ENCODE results near the gene CDRT4.

CDRT4 gene

DNA sequence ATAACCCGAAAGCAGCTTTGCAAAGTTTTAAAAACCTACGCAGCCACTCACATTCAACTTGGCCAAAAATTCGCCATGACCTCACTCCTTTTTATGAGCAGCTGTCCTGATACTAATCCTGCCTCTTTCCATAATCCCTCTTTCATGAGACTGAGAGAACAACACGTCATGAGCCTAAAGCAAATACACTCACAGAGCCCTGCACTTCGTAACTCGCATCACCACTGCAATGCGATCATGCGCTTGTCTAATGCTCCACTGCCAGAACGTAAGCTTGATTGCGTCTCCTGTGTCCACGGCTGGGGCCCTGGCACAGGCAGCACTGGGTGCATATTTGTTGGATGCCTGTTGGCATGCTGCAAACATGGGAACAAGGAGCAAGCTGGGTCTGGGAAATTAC, 36.2 kb downstream of the CDRT4 start:
- no peak for DNase-seq

DNA sequence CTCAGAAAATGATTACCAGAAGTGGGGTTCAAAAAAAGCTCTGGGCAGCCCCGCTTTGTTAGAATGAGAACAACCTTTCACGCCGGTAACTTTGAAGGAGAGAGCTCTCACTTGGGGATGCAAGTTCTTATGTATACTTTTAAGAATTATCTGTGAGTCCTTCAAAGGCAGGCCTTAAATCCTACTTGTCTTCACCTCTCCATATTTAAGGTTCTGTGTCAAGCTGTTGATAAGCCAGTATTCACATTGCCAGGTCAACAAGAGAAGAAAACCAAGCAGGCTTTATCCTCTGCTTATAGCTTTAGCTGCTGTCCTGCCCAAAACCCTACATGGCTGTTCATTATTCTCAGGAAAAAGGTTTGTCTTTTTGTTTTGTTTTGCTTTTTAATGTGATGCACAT, 42.9 kb downstream of the CDRT4 start:
- no peak for DNase-seq

DNA sequence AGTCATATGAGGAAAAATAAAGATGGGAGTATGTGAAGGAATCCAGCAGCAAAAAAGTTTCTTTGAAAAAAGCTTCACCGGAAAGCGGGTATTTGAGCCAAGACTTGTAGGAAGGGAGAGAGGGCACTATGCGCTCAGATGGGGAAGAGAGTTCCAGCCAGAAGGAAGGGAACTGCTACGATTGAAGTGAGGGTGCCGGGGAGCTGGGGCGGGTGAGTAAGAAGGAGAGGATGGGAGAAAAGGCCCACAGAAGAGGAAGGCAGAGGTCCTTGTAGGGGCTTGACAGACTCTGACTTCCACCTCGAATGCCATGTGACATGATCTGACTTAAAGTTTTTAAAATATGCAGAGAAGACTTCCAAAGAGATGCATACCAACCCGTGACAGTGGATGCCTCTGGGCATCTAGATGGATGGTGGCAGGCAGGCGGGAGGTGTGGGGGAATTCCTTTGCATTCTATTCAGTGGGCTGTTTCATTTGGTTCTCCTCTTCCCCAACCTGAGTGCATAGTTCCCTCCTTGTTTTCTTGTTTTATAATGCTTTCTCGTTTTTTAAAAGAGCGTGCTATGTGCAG, 44.9 kb downstream of the CDRT4 start:
- DNase-seq, result no peak

DNA sequence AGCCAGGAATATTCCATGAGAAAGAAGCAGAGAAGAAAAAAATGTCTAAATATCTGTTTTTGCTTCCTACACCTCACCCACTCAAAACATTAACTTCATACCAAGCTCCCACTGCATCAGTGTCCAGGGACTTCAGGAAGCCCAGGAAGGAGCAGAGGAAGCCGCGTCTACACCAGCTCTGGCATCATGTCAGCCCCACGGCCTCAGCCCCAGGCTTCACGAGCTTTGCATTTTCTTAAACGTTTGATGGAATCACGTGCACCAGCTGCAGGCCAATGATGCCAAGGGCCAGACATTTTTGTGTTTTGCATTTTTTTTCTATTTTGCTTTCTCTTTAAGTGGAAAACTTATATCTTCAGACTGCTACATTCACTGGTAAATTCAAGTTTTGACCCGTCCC, 48.6 kb downstream of the CDRT4 start:
- DNase-seq, result no peak

DNA sequence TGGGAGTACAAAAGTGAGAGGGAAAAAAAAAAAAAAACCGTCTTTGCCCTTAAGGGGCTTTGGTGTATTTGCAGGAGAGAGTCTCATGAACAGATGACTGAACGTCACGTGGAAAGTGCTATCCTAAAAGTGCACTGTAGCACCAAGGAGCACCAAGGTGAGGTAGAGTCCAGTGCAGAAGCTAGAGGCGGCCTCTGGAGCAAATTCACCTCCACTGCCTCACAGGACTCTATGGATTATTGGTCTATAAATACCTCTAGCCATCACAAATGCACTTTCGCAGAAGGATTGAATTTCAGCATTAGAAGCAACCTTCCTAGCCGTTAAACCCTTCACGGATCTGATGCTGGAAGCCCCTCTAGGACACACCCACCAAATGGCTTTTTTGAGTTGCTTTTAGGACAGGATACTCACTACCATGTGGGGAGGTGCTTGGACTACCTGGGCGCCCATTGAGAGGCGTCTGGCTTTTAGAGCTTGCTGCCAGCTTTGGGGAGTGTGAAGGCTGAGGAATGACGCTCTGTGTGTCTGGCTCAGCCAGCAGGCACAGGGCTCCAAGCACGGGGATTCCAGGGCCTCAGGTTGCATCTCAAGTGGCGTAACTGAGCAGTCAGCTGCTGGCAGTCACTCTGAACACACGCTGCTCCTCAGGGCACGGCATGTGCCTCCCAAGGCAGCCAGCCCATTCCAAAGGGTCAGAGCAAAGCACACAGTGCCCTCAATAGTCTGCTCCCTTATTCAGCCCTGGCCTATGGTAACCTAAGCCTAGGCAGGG, 52.7 kb downstream of the CDRT4 start:
- no peak for DNase-seq

DNA sequence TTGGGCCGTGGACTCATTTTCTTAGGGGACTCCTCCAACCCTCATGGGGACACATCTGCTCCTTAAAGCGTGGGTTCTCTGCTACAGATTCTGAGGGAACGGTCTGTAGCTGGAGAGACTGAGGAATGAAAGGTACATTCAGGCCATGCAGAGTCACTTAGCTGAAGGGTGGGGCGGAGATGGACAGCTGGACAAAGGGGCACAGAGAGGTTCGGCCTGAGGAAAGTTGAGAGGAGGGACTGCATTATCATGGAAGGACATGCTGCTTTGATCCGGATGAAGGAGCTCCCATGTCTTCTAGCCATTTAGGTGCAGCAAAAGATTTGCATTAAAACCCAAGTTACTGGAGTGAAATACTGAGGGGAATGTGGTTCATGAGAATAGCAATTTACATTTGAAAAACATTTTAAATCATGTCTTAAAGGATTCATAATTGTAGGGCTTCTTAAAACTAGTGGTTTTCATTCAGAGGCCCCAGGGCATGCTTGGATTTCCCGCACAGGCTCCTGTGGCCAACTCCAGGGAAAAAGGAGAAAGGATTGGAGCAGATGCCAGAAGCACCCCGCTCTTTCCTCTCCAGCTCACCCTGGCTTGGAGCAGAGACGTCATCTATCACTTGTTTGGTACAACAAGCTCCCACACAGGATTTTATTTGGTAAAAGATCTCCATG, 54.2 kb downstream of the CDRT4 start:
- no peak for DNase-seq

DNA sequence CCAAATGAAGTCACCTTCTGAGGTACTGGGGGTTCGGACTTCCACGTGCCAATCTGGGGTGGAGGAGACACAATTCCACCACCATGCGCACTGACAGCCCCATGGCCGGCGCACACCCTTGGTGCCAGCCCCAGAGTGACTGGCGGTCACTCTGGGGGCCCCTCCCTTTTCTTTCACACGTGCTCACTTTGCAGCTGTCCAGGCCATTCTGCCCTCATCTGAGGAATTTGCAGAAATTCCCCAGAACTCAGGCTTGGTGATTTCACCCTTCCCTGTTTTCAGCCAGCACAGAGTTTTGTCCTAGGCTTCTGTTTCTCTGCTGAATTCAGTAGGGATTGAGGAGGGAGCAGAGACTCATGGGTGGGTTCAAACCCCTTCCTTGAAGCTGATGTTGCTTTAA, 54.8 kb downstream of the CDRT4 start:
- peak; percentile 20 to 36 (median 33) for DNase-seq

DNA sequence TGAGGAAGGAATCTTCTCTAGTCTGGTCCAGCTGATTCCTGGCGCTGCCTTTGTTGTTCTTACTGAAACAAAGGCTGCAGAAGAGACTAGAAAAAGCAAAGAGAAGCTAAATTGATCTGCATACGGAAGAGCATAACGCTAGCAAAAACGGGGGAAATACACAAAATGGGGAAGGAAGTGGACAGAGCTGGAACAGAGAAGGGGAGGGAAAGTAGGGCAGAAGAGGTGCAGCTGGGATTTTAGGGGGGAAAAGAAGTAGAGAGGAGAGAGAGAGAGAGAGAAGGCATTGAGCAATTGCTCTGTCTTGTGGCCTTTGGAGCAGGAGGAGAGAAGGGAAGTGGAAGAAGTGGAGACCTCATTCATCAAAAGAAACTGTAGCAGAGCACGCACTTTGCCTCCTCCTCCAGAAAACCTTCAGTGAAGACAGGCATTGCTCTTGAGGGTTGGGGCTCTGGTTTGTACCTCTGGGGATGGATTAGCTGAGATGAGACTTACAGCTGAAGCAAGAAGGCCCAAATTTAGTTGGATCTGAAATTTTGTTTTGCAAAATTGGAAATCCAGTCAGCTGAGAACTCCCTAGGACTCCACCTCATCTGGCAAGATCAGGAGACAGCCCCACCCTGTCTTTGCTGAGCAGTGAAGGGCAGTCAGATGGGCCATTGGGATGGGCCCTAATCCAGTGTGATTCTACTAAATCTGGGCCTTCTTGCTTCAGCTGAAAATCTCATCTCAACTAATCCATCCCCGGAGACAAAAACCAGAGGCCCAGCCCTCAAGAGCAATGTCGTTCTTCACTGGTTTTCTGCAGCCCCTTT, 55.8 kb downstream of the CDRT4 start:
- DNase-seq, result peak; percentile 36 to 47 (median 43)

DNA sequence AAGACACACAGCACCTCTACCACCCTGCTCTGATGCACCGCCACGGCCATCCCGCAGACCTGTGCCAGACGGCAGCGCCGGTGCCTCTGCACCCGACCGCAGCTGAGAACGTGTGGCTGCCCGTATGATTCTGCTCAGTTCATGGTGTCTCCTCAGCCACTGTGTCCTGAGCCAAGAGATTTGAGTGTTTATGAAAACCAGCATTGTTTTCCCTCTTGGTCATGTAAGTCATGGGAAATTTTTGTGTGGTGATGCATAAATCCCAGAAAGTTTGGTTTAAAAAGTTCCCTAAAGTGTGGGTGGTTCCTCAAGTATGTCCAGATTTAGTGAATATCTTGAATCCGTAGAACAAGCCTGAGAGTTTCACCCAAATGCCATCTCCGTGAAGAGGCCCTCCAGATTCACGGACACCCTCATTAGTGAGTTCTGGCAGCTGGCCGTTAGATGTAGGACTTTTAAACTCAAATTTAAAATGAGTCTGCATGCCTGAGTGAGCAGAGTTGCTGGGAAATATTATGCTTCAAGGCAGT, 57.6 kb downstream of the CDRT4 start:
- peak in 2 of 3 donors; percentile 29 to 46 for DNase-seq

DNA sequence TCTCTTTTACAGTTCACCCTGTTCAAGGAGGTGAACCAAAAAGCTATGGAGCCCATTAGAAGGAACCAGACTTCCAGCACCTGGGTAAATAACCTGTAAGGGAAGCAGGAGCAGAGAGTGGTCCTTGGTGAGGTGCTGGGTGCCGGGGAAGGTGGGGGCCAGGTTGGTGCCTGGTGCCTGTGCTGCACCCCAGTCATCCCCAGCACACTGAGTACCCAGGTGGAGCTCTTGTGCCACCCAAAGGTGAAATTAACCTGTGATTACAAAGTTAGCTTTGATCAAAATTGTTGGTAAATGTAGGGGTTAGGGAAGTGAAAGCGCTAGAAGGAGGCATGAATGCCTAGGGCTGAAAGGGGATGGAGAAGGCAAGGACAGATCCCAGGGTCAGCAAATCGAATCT, 58.6 kb downstream of the CDRT4 start:
- no peak for DNase-seq

DNA sequence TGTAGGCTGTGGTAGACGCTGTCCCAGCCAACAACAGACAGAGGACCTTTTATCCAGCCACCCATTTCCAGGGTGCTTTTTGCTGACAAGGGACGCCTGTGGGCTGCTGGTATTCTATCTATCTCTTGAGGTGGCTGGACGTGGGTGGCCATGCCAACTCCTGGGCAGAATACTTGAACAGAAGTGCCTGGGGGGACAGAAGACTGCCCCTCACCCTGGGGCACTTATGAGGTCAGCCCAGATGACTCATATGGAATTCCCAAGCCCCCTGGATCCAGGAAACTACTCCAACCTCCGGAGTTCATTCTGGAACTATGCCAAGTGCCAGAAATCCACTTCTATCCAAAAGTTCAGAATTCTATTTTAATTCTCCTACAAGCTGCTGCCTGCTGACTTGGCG, 61.3 kb downstream of the CDRT4 start:
- DNase-seq, result no peak

DNA sequence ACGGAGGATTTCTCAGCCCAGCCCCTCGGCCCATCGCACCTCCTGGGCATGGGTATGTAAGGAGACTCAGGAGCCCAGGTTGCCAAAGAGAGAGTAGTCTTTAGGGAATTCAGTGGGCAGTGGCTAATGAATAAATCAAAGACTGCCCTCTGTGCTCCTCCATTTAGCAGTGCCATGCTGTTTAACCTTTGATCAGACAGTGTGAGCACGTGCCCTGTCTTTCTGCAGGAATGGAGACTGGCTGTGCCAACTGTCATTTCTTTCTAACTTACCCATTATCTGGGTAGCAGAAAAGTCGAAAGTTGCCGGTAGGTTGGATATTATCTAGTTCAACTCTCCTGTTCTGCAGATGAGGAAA, 62.4 kb downstream of the CDRT4 start:
- no peak for DNase-seq

DNA sequence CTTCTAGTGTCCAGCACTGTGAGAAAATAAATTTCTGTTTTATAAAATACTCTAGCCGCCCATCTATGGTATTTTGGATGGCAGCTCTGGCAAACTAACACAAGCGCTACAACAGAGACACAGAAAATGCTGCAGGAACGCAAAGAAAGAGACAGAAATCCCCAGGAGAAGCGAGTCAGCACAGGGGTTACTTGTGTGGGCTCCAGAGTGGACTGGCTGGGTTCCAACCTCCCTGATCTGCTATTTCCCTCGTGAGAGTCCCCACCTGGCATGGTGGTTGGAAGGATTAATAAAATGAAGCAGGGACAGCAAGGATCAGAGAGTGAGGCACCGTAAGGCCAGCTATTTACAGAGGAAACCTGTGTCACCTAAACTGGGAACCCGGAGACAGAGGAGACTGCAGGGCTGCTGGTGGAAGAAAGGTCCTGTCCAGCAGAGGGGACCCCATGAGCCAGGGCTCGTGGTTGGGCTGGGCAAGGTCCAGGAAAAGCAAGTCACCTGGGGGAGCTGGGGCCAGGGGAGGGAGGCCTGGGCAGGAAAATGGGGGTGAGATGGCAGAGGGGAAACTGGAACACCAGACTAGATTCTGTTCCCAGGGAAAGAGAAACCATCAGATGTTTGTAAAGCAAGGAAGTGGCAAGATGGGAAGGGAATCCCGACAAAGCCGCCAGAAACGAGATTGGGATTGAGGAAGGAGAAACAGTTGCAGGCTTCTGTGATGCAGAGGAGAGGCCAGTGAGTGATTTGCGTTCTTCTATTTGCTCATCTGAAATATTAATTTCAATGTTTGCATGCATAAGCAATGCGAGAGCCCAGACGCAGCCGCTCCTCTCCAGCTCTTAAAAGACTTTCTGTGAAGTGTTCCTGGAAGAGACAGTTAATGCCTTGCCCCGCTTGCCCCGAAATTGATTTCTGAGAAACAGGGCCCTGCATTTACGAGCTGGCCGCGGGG, 63.0 kb downstream of the CDRT4 start:
- DNase-seq, result no peak

DNA sequence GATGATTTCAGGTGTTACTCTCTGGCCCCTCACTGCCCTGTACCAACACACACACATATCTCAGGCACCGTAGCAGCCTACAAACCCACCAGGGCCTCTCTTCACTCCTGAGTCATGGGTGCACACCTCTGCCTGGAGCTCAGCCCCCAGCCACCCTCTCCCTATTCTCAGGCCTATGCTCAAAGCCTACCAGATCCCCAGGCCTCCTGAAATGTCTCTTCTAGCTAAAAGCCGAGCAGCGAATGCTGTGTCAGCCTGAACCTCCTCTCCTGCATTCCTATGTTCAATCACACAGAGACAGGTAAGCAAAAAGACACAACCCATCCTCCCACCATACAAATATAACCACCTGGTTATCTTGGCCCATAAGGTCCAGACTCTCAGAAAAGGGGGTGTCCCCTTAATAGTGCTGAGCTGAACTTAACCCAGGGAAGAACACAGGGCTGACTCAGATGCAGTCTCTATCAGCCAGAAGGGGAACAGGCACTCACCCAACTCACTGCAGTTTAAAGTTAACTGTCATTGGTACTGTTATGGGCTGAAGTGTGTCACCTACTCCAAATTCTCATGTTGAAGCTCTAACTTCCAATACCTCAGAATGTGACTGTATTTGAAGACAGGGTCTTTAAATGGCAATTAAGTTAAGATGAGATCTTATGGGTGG, 64.0 kb downstream of the CDRT4 start:
- DNase-seq, result peak; percentile 20 to 31 (median 24)

DNA sequence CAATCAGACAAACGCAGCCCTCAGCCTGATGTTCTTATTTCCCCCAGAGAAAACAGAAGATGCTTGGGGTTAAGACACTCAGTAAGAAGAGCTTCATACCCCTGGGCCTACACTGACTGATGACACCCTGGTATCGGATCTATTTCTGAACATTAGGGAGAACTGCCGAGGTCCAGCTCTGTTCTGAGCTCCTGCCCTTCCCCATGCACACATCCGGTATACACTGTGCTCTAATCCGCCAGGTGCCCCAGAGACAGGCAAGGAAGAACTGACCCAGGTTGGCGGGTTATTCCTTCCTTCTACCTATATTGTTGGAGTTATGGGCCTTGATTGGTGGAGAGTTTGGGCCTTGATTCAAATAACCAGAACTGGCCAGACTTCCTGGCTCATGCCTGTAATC, 68.0 kb downstream of the CDRT4 start:
- DNase-seq, result no peak

DNA sequence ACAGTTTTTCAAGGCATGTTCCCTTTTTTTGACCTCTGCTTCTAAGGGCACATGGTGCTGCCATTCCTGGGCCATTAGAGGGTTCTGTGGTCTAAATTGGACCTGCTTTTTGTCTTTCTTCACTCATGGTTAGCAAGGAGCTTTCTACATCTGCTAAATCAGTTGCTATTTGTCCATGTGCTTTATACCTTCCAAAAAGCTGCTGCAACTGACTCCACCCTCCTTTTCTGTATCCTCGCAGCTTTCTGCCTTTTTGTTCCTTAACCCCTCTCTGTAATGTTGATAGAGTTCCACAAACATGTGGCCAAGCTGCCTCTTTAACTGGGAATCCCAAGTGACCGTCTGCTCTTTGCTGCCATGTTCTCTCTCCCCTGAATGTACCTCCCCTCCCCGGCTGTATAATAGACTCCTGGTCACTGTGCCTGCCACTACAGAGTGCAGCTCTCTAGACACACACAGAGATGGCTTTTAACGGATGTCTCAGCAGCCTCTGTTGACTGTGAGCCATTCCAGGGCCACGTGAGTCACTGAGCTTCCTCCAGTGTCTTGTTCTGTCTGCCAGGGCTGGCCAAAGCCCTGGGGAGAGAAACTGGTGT, 68.6 kb downstream of the CDRT4 start:
- DNase-seq, result peak in 2 of 3 donors; percentile 22

DNA sequence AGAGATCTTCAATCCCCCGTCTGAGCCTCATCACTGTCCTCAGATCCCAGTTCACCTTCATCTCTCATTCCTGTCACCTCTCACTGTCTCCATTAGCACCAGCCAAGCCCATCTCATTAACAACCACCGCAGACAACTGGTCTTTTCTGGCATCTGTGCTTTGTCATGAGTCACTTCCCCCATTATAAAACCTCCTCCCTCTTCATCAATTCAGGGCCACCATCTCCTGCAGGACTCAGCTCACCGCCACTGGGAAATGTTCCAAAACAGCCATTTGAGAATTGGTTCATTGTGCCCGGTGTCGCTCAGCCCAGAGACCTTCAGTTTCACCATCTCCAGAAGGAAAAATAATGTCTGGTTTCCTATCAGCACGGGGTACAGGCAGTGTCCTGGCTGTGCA, 69.1 kb downstream of the CDRT4 start:
- DNase-seq, result no peak

DNA sequence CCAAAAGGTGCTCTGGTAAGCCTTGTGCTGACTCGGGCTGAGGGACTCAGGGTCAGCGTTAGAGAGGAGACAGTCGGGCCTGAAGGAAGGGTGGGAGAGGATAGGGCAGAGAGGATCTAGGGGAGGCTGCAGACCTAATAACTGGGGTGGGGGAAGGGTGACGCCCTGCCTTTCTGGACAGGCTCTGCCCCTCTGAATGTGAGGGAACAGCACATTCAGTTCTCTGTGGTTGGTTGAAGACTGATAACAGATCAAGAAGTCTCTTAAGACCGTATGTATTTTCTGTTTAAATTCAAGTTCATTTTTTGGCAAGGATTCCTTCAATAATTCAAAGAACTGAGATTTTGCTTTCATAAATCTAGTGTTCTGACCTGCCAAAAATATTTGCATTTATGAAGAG, 69.8 kb downstream of the CDRT4 start:
- DNase-seq, result no peak

DNA sequence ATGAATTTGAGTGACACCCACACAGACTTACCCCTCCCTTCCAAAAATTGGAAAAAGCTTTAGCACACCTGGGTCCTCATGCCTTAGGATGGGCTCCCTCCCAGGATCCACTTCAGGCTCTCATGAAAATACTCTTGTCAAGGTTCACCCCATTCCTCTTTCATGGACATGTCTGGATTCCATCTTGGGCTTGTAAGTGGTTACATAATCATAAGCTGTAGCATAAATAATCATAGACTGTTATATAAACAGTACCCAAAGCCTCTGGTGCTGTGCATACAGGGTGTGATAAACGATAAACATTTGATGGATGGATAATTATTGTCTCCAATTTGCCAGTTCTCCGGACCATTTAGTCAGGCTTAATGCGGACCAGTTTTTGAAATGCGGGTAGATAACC, 72.3 kb downstream of the CDRT4 start:
- DNase-seq, result no peak

DNA sequence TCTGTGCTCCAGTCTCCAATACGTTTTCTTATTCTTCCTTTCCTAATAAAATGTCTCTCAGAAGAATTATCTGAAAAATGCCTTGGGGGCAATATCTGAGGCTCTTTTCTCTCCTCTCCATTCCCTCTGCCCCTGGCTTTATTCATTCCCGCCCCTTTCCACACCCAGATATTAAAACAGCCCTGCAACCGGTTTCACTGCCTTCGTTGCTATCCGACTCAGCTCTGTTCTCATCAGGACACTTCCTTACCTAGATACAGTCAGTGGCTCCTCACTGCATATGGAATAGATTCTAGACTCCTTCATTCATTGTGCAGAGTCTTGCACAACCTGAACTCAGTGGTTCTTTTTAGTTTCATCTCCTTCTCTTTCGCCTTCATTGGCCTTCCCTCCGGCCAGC, 74.0 kb downstream of the CDRT4 start:
- no peak for DNase-seq

DNA sequence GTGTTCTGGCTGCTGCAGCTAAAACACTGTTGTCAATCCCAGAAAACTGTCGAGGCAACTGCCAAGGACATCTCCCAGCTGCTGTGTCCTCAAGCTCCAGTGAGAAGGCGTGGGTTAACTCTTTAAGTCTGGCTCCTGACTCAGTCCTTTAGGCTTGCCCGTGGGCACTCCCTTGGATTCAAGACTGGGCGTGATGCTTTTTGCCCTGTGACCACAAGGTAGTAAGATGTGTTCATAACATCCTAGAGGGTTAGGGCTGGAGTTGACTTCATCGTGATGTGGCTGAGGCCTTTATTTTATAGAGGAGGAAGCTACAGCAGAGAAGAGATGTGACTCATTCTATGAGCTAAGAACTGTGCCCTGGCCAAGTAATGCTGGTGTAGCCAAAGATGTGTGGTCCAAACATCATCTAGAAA, 75.1 kb downstream of the CDRT4 start:
- DNase-seq, result peak; percentile 18 to 36 (median 21)

Data from suppressor macrophage treated with lipopolysaccharide for 1 hour (primary cell).